Measurements from ENCODE around the gene LILRB3. TPM values are rescaled to one million over a fixed set of nuclear protein-coding genes. Genes with fewer than 3 reads are reported as not detected.
"Not testable (repeated sequence)": the region's sequence is repeated elsewhere in the genome, so short reads cannot be mapped to it uniquely, and the experiment has no call there.

LILRB3 gene
- total RNA-seq, 4 donors from 2014 or later = 0.56 to 16.1 (median 10.1) TPM

- H3K9me3 ChIP-seq = no peaks in the 10 kb centered on the region
- H3K27me3 ChIP-seq = no peaks in the 10 kb centered on the region
- no peak for TF ChIP-seq CTCF (IDR thresholded peaks at IDR 0.05)
- TF ChIP-seq POLR2A (IDR thresholded peaks at IDR 0.05) = no peak
- H3K27ac ChIP-seq = no peak overlapping the region
- 36 to 89% methylated on average over 3 to 5 of the region's 5 CpGs for WGBS, 2 donors
- no peaks in the 10 kb centered on the region for H3K36me3 ChIP-seq
- H3K4me3 ChIP-seq (replicated peaks in 1 of 3) = no peak overlapping the region
- H3K4me1 ChIP-seq = no peaks in the 10 kb centered on the region
- no peak for DNase-seq
- intact Hi-C loops (cut with DNase I) = loop anchor here (5.0 kb wide), 1 partner anchor 67 kb away; no protein-coding TSS in a partner anchor
These were observed 11.1 kb upstream of the LILRB3 start for GRCh38 chr19:54233941-54234340.

- Histone ChIP-seq H3K9me3 (no peaks in the 10 kb centered on the region), H3K4me1 (no peaks in the 10 kb centered on the region)
- intact Hi-C loops (cut with DNase I) = loop anchor here (5.0 kb wide), 1 partner anchor 64 kb away; no protein-coding TSS in a partner anchor
These were observed 8.5 kb upstream of the LILRB3 start for GRCh38 chr19:54231077-54231931.

GRCh38 chr19:54230031-54230430 lies 7.2 kb upstream of the LILRB3 start:
- Histone ChIP-seq H3K36me3 (no peaks in the 10 kb centered on the region), H3K9me3 (no peaks in the 10 kb centered on the region), H3K27ac (no peak overlapping the region), H3K4me3 (replicated peaks in 1 of 3) (no peak overlapping the region), H3K4me1 (no peaks in the 10 kb centered on the region), H3K27me3 (no peaks in the 10 kb centered on the region)
- no peak for DNase-seq
- TF ChIP-seq POLR2A (IDR thresholded peaks at IDR 0.05) (no peak), CTCF (IDR thresholded peaks at IDR 0.05) (no peak)
- intact Hi-C loops (cut with DNase I) = loop anchor here (5.0 kb wide), 1 partner anchor 63 kb away; no protein-coding TSS in a partner anchor
- 84 to 91% methylated on average over 7 of the region's 7 CpGs for WGBS, 2 donors

More at GRCh38 chr19:54231077-54231931, 8.5 kb upstream of the LILRB3 start:
- WGBS, 2 donors = 25 to 36% methylated on average over 13 to 21 of the region's 21 CpGs
- no peak overlapping the region for H3K27ac ChIP-seq
- no peaks in the 10 kb centered on the region for H3K36me3 ChIP-seq
- no peak overlapping the region for H3K4me3 ChIP-seq (replicated peaks in 1 of 3)
- TF ChIP-seq CTCF (IDR thresholded peaks at IDR 0.05) (peak; percentile 69 to 89 (median 76)), POLR2A (IDR thresholded peaks at IDR 0.05) (no peak)
- H3K27me3 ChIP-seq = no peaks in the 10 kb centered on the region
- DNase-seq = peak; percentile 81 to 84

- intact Hi-C loops (cut with DNase I) = no loop called here
- no peak overlapping the region for H3K27ac ChIP-seq
- no peak overlapping the region for H3K4me3 ChIP-seq (replicated peaks in 1 of 3)
- H3K27me3 ChIP-seq = no peaks in the 10 kb centered on the region
- no peaks in the 10 kb centered on the region for H3K36me3 ChIP-seq
- no peaks in the 10 kb centered on the region for H3K9me3 ChIP-seq
- 86 to 90% methylated on average over 8 of the region's 8 CpGs for WGBS, 2 donors
- no peak for DNase-seq
- TF ChIP-seq CTCF (IDR thresholded peaks at IDR 0.05) = no peak
- TF ChIP-seq POLR2A (IDR thresholded peaks at IDR 0.05) = no peak
- H3K4me1 ChIP-seq = no peaks in the 10 kb centered on the region
These were observed 6.3 kb upstream of the LILRB3 start for GRCh38 chr19:54229146-54229545.

GRCh38 chr19:54224619-54225018 lies 1.8 kb upstream of the LILRB3 start:
- H3K27ac ChIP-seq; H3K4me3 ChIP-seq (replicated peaks in 1 of 3); DNase-seq; H3K4me1 ChIP-seq; H3K27me3 ChIP-seq; H3K36me3 ChIP-seq; H3K9me3 ChIP-seq; intact Hi-C loops (cut with DNase I): not testable (repeated sequence)
- 78 to 89% methylated on average over 9 to 10 of the region's 10 CpGs for WGBS, 2 donors

GRCh38 chr19:54223937-54224281 lies 1.1 kb upstream of the LILRB3 start:
- H3K27me3 ChIP-seq; DNase-seq; H3K4me3 ChIP-seq (replicated peaks in 1 of 3); H3K36me3 ChIP-seq; H3K27ac ChIP-seq; H3K4me1 ChIP-seq; H3K9me3 ChIP-seq; intact Hi-C loops (cut with DNase I): not testable (repeated sequence)
- 51 to 55% methylated on average over 5 of the region's 5 CpGs for WGBS, 2 donors

- H3K27ac ChIP-seq; H3K4me3 ChIP-seq (replicated peaks in 1 of 3); intact Hi-C loops (cut with DNase I); H3K27me3 ChIP-seq; H3K9me3 ChIP-seq; H3K4me1 ChIP-seq; DNase-seq; H3K36me3 ChIP-seq: not testable (repeated sequence)
- 39 to 45% methylated on average over 14 of the region's 14 CpGs for WGBS, 2 donors
These were observed 600 bp upstream of the LILRB3 start for GRCh38 chr19:54223277-54223936.

GRCh38 chr19:54221947-54222346 lies 860 bp downstream of the LILRB3 start:
- H3K36me3 ChIP-seq; H3K27me3 ChIP-seq; H3K9me3 ChIP-seq; H3K27ac ChIP-seq; intact Hi-C loops (cut with DNase I); DNase-seq; H3K4me1 ChIP-seq; H3K4me3 ChIP-seq (replicated peaks in 1 of 3): not testable (repeated sequence)
- 77% methylated on average over 2 to 3 of the region's 7 CpGs for WGBS, 2 donors
